ENCODE measurements around the gene OR2V1.

Gene OR2V1

DNA sequence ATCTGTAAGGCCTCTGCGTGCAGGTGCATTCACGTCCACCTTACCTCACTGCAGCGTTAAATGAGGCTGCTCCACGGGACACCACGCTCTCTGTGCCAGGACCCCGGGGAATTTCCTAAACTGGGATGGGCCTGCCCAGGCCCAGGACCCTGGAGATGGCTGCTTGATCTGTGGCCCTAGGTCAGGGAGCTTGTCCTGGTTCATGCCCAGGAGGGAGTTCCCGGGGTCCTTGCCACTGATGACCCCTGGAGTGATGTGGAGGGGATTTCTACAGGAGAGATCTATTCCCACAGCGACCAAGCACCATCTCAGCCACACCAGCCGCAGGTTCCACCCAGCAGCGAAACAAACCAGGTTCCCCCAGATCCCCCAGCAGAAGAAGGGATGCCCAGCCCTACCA, 3.5 kb downstream of the OR2V1 start:
- H3K36me3 ChIP-seq (ENCODE audit: insufficient read depth, low read length) = no peaks in the 10 kb centered on the region
- H2AFZ ChIP-seq (ENCODE audit: low read length, unreplicated experiment) = no peak overlapping the region
- H3K4me3 ChIP-seq (ENCODE audit: low read depth, low read length) = no peak overlapping the region
- no peaks in the 10 kb centered on the region for H3K4me1 ChIP-seq (ENCODE audit: control insufficient read depth, insufficient read depth, low read length, unreplicated experiment)
- H3K27me3 ChIP-seq (ENCODE audit: insufficient read depth, low read length) = peaks cover 70% of the 10 kb centered on the region
- H3K79me2 ChIP-seq (ENCODE audit: control insufficient read depth, insufficient read depth, low read length, unreplicated experiment) = no peaks in the 10 kb centered on the region
- no peak overlapping the region for H3K27ac ChIP-seq (ENCODE audit: low read depth, low read length)

GRCh38 chr5:181126841-181127240, 4.1 kb downstream of the OR2V1 start:
- Histone ChIP-seq H3K36me3 (ENCODE audit: insufficient read depth, low read length) (no peaks in the 10 kb centered on the region), H3K27me3 (ENCODE audit: insufficient read depth, low read length) (peaks cover 76% of the 10 kb centered on the region), H3K27ac (ENCODE audit: low read depth, low read length) (no peak overlapping the region), H3K4me1 (ENCODE audit: control insufficient read depth, insufficient read depth, low read length, unreplicated experiment) (no peaks in the 10 kb centered on the region), H2AFZ (ENCODE audit: low read length, unreplicated experiment) (no peak overlapping the region), H3K4me3 (ENCODE audit: low read depth, low read length) (no peak overlapping the region), H3K79me2 (ENCODE audit: control insufficient read depth, insufficient read depth, low read length, unreplicated experiment) (no peaks in the 10 kb centered on the region)

GRCh38 chr5:181124526-181124925, 6.4 kb downstream of the OR2V1 start:
- no peak overlapping the region for H3K27ac ChIP-seq (ENCODE audit: low read depth, low read length)
- H3K36me3 ChIP-seq (ENCODE audit: insufficient read depth, low read length) = no peaks in the 10 kb centered on the region
- peaks cover 64% of the 10 kb centered on the region for H3K27me3 ChIP-seq (ENCODE audit: insufficient read depth, low read length)
- no peaks in the 10 kb centered on the region for H3K79me2 ChIP-seq (ENCODE audit: control insufficient read depth, insufficient read depth, low read length, unreplicated experiment)
- H3K4me3 ChIP-seq (ENCODE audit: low read depth, low read length) = no peak overlapping the region
- no peak overlapping the region for H2AFZ ChIP-seq (ENCODE audit: low read length, unreplicated experiment)
- peaks cover 10% of the 10 kb centered on the region for H3K4me1 ChIP-seq (ENCODE audit: control insufficient read depth, insufficient read depth, low read length, unreplicated experiment)

GRCh38 chr5:181121675-181122561, 9.1 kb downstream of the OR2V1 start:
- H3K79me2 ChIP-seq (ENCODE audit: control insufficient read depth, insufficient read depth, low read length, unreplicated experiment) = no peaks in the 10 kb centered on the region
- H3K4me1 ChIP-seq (ENCODE audit: control insufficient read depth, insufficient read depth, low read length, unreplicated experiment) = peaks cover 10% of the 10 kb centered on the region
- no peak overlapping the region for H3K27ac ChIP-seq (ENCODE audit: low read depth, low read length)
- no peak overlapping the region for H2AFZ ChIP-seq (ENCODE audit: low read length, unreplicated experiment)
- H3K27me3 ChIP-seq (ENCODE audit: insufficient read depth, low read length) = peaks cover 62% of the 10 kb centered on the region
- H3K4me3 ChIP-seq (ENCODE audit: low read depth, low read length) = no peak overlapping the region
- H3K36me3 ChIP-seq (ENCODE audit: insufficient read depth, low read length) = no peaks in the 10 kb centered on the region

DNA sequence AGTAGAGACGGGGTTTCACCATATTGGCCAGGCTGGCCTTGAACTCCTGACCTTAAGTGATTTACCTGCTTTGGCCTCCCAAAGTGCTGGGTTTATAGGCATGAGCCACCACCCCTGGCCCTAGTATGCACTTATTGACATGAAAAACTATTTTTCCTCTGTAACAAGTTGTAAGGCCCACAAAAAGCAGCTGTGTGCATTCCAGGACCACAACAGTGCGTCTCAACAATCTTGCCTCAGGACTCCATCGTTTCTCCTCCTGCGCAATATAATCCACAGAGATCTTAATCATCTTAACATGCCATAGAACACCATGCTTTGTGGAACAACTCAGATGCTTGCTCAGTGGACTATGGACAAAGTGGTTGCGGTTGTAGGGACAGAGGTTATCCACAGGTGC, 10.2 kb downstream of the OR2V1 start:
- peaks cover 10% of the 10 kb centered on the region for H3K4me1 ChIP-seq (ENCODE audit: control insufficient read depth, insufficient read depth, low read length, unreplicated experiment)
- no peaks in the 10 kb centered on the region for H3K79me2 ChIP-seq (ENCODE audit: control insufficient read depth, insufficient read depth, low read length, unreplicated experiment)
- H2AFZ ChIP-seq (ENCODE audit: low read length, unreplicated experiment) = no peak overlapping the region
- no peaks in the 10 kb centered on the region for H3K36me3 ChIP-seq (ENCODE audit: insufficient read depth, low read length)
- H3K4me3 ChIP-seq (ENCODE audit: low read depth, low read length) = no peak overlapping the region
- H3K27me3 ChIP-seq (ENCODE audit: insufficient read depth, low read length) = peaks cover 67% of the 10 kb centered on the region
- no peak overlapping the region for H3K27ac ChIP-seq (ENCODE audit: low read depth, low read length)

GRCh38 chr5:181120306-181120705, 10.7 kb downstream of the OR2V1 start:
- Histone ChIP-seq H3K4me1 (ENCODE audit: control insufficient read depth, insufficient read depth, low read length, unreplicated experiment) (peaks cover 10% of the 10 kb centered on the region), H2AFZ (ENCODE audit: low read length, unreplicated experiment) (no peak overlapping the region), H3K79me2 (ENCODE audit: control insufficient read depth, insufficient read depth, low read length, unreplicated experiment) (no peaks in the 10 kb centered on the region), H3K36me3 (ENCODE audit: insufficient read depth, low read length) (no peaks in the 10 kb centered on the region), H3K27me3 (ENCODE audit: insufficient read depth, low read length) (peaks cover 72% of the 10 kb centered on the region), H3K27ac (ENCODE audit: low read depth, low read length) (no peak overlapping the region), H3K4me3 (ENCODE audit: low read depth, low read length) (no peak overlapping the region)

GRCh38 chr5:181119105-181119504, 11.9 kb downstream of the OR2V1 start:
- Histone ChIP-seq H3K79me2 (ENCODE audit: control insufficient read depth, insufficient read depth, low read length, unreplicated experiment) (no peaks in the 10 kb centered on the region), H3K4me1 (ENCODE audit: control insufficient read depth, insufficient read depth, low read length, unreplicated experiment) (peaks cover 10% of the 10 kb centered on the region), H2AFZ (ENCODE audit: low read length, unreplicated experiment) (no peak overlapping the region), H3K36me3 (ENCODE audit: insufficient read depth, low read length) (no peaks in the 10 kb centered on the region), H3K27ac (ENCODE audit: low read depth, low read length) (no peak overlapping the region), H3K4me3 (ENCODE audit: low read depth, low read length) (no peak overlapping the region), H3K27me3 (ENCODE audit: insufficient read depth, low read length) (peaks cover 78% of the 10 kb centered on the region)

DNA sequence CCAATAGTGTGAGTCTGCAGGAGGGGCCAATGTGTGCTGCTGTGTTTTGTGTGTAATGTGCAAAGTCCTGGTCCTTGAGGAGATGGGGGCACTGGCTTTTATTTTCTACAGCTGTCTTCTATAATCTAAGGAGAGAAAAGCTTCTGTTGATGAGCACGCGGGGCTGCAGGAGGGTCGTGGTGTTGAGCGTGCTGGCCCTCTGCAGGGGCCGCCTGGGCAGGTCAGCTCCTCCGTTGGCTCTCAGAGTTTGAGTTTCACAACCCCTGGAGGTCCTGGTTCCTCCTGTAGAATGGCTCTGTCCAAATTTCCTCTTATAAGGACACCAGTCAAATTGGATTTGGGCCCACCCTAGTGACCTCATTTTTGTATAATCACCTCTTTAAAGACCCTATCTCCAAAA, 12.6 kb downstream of the OR2V1 start:
- H3K4me1 ChIP-seq (ENCODE audit: control insufficient read depth, insufficient read depth, low read length, unreplicated experiment) = peaks cover 10% of the 10 kb centered on the region
- H3K36me3 ChIP-seq (ENCODE audit: insufficient read depth, low read length) = no peaks in the 10 kb centered on the region
- H3K4me3 ChIP-seq (ENCODE audit: low read depth, low read length) = no peak overlapping the region
- H3K27me3 ChIP-seq (ENCODE audit: insufficient read depth, low read length) = peaks cover 77% of the 10 kb centered on the region
- no peak overlapping the region for H2AFZ ChIP-seq (ENCODE audit: low read length, unreplicated experiment)
- no peaks in the 10 kb centered on the region for H3K79me2 ChIP-seq (ENCODE audit: control insufficient read depth, insufficient read depth, low read length, unreplicated experiment)
- no peak overlapping the region for H3K27ac ChIP-seq (ENCODE audit: low read depth, low read length)

DNA sequence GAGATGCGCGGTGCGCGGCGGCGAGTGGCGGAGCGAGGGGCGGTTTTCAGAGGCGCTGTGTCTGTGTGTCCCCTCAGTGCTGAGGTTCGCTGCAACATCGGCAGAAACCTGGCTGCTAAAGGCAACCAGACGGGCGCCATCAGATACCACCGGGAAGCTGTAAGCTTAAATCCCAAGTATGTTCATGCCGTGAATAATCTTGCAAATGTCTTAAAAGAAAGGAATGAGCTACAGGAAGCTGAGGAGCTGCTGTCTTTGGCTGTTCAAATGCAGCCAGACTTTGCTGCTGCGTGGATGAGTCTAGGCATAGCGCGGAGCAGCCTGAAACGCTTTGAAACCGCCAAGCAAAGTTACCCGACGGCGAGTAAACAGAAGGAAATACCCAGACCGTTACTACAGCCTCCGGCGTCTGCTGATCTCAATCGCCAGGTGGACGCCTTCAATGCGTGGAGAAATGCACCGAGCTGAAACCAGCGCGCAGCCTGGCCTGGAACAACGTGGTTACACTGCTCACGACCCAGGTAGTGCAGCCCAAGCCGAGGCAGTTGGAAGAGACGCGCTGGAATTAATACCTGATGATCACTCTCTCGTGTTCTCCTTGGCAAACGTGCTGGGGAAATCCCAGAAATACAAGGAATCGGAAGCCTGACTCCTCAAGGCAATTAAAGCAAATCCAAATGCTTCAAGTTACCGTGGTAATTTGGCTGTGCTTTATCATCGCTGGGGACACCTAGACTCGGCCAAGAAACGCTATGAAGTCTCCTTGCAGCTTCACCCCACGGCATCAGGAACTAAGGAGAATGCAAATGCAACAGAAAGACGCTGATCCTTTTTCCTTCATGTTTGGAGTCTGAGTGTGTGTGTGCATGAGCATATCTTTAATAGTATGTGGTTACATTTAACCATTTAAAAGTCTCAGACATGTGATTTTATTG, 15.9 kb downstream of the OR2V1 start:
- H3K4me1 ChIP-seq (ENCODE audit: control insufficient read depth, insufficient read depth, low read length, unreplicated experiment) = peaks cover 3% of the 10 kb centered on the region
- peak overlapping the region; percentile 9; the same call in 1 of the 2 replicates for H3K4me3 ChIP-seq (ENCODE audit: low read depth, low read length)
- H3K79me2 ChIP-seq (ENCODE audit: control insufficient read depth, insufficient read depth, low read length, unreplicated experiment) = no peaks in the 10 kb centered on the region
- H3K36me3 ChIP-seq (ENCODE audit: insufficient read depth, low read length) = no peaks in the 10 kb centered on the region
- H3K27me3 ChIP-seq (ENCODE audit: insufficient read depth, low read length) = peaks cover 89% of the 10 kb centered on the region
- H3K27ac ChIP-seq (ENCODE audit: low read depth, low read length) = no peak overlapping the region
- no peak overlapping the region for H2AFZ ChIP-seq (ENCODE audit: low read length, unreplicated experiment)

DNA sequence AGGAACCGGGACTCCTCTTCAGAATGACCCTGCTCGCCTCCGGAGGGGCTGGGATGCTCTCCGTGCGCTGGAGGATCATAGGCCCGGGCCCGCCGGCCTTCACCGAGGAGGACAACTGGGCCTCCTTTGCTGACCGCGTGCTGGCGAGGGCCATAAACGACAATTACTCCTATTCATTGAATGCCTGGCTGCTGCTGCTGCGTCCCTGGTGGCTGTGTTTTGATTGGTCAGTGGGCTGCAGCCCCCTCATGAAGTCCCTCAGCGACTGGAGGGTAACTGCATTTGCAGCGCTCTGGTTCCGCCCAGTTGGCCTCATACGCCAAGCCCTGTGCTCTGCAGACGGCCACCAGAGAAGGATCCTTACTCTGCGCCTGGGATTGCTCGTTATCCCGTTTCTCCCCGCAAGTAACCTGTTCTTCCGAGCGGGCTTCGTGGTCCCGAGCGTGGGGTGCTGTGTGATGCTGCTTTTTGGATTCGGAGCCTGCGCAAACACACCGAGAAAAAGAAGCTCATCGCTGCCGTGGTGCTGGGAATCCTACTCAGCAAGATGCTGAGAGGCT, 16.6 kb downstream of the OR2V1 start:
- Histone ChIP-seq H3K36me3 (ENCODE audit: insufficient read depth, low read length) (no peaks in the 10 kb centered on the region), H3K4me1 (ENCODE audit: control insufficient read depth, insufficient read depth, low read length, unreplicated experiment) (no peaks in the 10 kb centered on the region), H3K27ac (ENCODE audit: low read depth, low read length) (no peak overlapping the region), H3K4me3 (ENCODE audit: low read depth, low read length) (no peak overlapping the region), H2AFZ (ENCODE audit: low read length, unreplicated experiment) (no peak overlapping the region), H3K79me2 (ENCODE audit: control insufficient read depth, insufficient read depth, low read length, unreplicated experiment) (no peaks in the 10 kb centered on the region), H3K27me3 (ENCODE audit: insufficient read depth, low read length) (peaks cover 97% of the 10 kb centered on the region)
